Hepatocyte (in vitro differentiated cells): ENCODE measurements around the gene TRAPPC13. TPM values are rescaled to one million over a fixed set of nuclear protein-coding genes. Genes with fewer than 3 reads are reported as not detected.

Experiments used
- DNase-seq: peaks from one replicate; pipeline ENCODE4 v3.0.0-alpha.2; 2016; ENCODE audit warnings: low spot score
- H2AFZ ChIP-seq: fragments of 200-600 bp; sonication (generic); 2 replicates; pipeline ENCODE4 v1.6.0; 2016; ENCODE audit warnings: antibody characterized with exemption, mild to moderate bottlenecking
- H3K27ac ChIP-seq: fragments of 200-600 bp; sonication (generic); 2 replicates; pipeline ENCODE4 v1.5.1; 2016; ENCODE audit warnings: mild to moderate bottlenecking
- H3K27me3 ChIP-seq: fragments of 200-600 bp; sonication (generic); 2 replicates; pipeline ENCODE4 v1.6.1; 2016
- H3K36me3 ChIP-seq: fragments of 200-600 bp; sonication (generic); replicated peaks from 2 replicates; pipeline ENCODE4 v1.5.1; 2016; ENCODE audit warnings: low read depth; ENCODE audit not compliant: insufficient read depth
- H3K4me1 ChIP-seq: fragments of 200-600 bp; sonication (generic); 2 replicates; pipeline ENCODE4 v1.5.1; 2016; ENCODE audit warnings: mild to moderate bottlenecking, moderate library complexity; ENCODE audit not compliant: insufficient read depth
- H3K4me2 ChIP-seq: fragments of 200-600 bp; sonication (generic); 2 replicates; pipeline ENCODE4 v1.6.0; 2016
- H3K4me3 ChIP-seq: fragments of 200-600 bp; sonication (generic); 2 replicates; pipeline ENCODE4 v1.5.1; 2016; ENCODE audit warnings: mild to moderate bottlenecking
- H3K79me2 ChIP-seq: fragments of 200-600 bp; sonication (generic); 2 replicates; pipeline ENCODE4 v1.6.0; 2017; ENCODE audit warnings: mild to moderate bottlenecking
- H3K9me2 ChIP-seq: fragments of 200-600 bp; sonication (generic); replicated peaks from 2 replicates; pipeline ENCODE4 v1.6.0; 2017; ENCODE audit warnings: mild to moderate bottlenecking; ENCODE audit not compliant: insufficient read depth
- H3K9me3 ChIP-seq: fragments of 200-600 bp; sonication (generic); 2 replicates; pipeline ENCODE4 v1.5.1; 2016; ENCODE audit warnings: low read depth, mild to moderate bottlenecking
- H4K20me1 ChIP-seq: fragments of 200-600 bp; sonication (generic); 2 replicates; pipeline ENCODE4 v1.6.0; 2016; ENCODE audit warnings: mild to moderate bottlenecking; ENCODE audit not compliant: insufficient read depth, poor library complexity, severe bottlenecking
- EZH2 ChIP-seq: fragments of 200-600 bp; sonication (generic); IDR thresholded peaks from 2 replicates; pipeline ENCODE4 v1.6.1; 2016; ENCODE audit warnings: antibody characterized with exemption, mild to moderate bottlenecking, borderline replicate concordance
- EZH2phosphoT487 ChIP-seq: fragments of 200-600 bp; sonication (generic); IDR thresholded peaks from one replicate; pipeline ENCODE4 v1.6.1; 2018; ENCODE audit warnings: antibody characterized with exemption, mild to moderate bottlenecking, low read depth, moderate library complexity; ENCODE audit not compliant: unreplicated experiment, severe bottlenecking
- WGBS: methylation state at CpG from one replicate; pipeline ENCODE4 v1.1.6; 2016; ENCODE audit warnings: low lambda C conversion rate; ENCODE audit errors: missing lambda C conversion rate; 5-methylcytosine and 5-hydroxymethylcytosine counted together
- polyA plus RNA-seq: library from polyadenylated mRNA; unstranded; fragments of >200 nt; fragmentation: Nextera tagmentation; extraction: Ambion mirVana; gene quantifications from 2 replicates; pipeline ENCODE4 v1.2.1, GENCODE V29; 2016
- total RNA-seq: library from RNA; depleted of rRNA; stranded (reverse); fragments of >200 nt; gene quantifications from 2 replicates; pipeline ENCODE4 v1.2.3, GENCODE V29; 2014
- TF ChIP-seq, protein P1 (sequence below): fragments of 200-600 bp; sonication (generic); IDR thresholded peaks from 2 replicates; pipeline ENCODE4 v1.5.1; 2016; ENCODE audit warnings: antibody characterized with exemption, mild to moderate bottlenecking; ENCODE audit not compliant: poor library complexity

Gene TRAPPC13
- total and polyA plus RNA-seq, 2 experiments from 2014 or later, result 14.7 to 32.7 TPM

DNA sequence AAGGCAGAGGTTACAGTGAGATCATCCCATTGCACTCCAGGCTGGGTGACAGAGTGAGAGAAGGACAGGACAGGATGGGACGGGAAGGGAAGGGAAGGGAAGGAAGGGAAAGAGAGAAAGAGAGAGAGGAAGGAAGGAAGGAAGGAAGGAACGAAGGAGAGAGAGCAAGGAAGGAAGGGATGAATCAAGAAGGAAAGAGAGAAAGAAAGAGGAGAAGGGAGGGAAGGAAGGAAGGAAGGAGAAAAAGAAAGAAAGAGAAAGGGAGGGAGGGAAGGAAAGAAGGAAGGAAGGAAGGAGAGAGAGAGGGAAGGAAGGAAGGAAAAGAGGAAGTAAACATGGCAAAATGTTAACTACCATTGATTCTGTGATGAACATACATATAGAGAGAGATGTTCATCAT, 68.3 kb downstream of the TRAPPC13 start:
- Histone ChIP-seq H4K20me1 (no peaks in the 10 kb centered on the region), H3K9me2 (no peaks in the 10 kb centered on the region), H3K4me3 (no peak overlapping the region), H3K79me2 (no peaks in the 10 kb centered on the region), H3K27ac (no peak overlapping the region), H2AFZ (no peak overlapping the region), H3K4me1 (no peaks in the 10 kb centered on the region), H3K27me3 (no peaks in the 10 kb centered on the region), H3K36me3 (no peaks in the 10 kb centered on the region), H3K9me3 (no peaks in the 10 kb centered on the region), H3K4me2 (no peak overlapping the region)
- DNase-seq, result no peak
- 74% methylated on average over 2 of the region's 2 CpGs for WGBS
- TF ChIP-seq EZH2phosphoT487 (no peak), EZH2 (no peak)
- TF ChIP-seq, protein P1, sequence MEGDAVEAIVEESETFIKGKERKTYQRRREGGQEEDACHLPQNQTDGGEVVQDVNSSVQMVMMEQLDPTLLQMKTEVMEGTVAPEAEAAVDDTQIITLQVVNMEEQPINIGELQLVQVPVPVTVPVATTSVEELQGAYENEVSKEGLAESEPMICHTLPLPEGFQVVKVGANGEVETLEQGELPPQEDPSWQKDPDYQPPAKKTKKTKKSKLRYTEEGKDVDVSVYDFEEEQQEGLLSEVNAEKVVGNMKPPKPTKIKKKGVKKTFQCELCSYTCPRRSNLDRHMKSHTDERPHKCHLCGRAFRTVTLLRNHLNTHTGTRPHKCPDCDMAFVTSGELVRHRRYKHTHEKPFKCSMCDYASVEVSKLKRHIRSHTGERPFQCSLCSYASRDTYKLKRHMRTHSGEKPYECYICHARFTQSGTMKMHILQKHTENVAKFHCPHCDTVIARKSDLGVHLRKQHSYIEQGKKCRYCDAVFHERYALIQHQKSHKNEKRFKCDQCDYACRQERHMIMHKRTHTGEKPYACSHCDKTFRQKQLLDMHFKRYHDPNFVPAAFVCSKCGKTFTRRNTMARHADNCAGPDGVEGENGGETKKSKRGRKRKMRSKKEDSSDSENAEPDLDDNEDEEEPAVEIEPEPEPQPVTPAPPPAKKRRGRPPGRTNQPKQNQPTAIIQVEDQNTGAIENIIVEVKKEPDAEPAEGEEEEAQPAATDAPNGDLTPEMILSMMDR, result no peak

DNA sequence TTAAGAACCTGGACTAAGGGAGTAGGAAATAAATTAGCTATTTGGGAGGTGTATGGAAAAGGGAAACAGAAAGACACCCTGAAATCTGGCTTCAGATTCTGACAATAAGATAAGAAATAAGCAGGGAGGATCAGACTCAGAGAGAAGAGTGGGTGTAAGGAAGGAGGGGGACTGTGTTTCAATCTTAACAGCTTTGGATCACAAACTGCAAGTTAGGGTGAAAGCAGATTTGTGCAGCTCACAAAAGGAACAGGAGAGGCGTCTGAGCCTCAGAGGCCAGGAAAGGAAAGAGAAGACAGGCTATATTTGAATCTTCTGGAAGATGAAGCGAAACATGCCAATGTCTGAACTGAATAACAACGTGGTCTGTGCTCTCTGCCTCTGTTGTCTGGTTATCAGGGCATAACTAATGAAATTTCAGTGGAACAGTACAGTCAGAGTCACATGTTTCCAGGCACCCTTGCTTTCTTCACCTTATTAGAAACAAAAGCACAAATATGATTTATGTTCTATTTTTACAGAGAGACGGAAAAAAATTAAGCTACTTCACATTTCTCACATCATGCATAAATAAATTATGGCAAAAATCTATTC, 70.4 kb downstream of the TRAPPC13 start:
- Histone ChIP-seq H3K36me3 (no peaks in the 10 kb centered on the region), H3K4me3 (no peak overlapping the region), H3K9me3 (no peaks in the 10 kb centered on the region), H3K27me3 (no peaks in the 10 kb centered on the region), H3K27ac (no peak overlapping the region), H3K9me2 (no peaks in the 10 kb centered on the region), H3K4me1 (no peaks in the 10 kb centered on the region), H2AFZ (no peak overlapping the region), H3K79me2 (no peaks in the 10 kb centered on the region), H3K4me2 (no peak overlapping the region), H4K20me1 (no peaks in the 10 kb centered on the region)
- 86% methylated on average over 4 of the region's 4 CpGs for WGBS
- no peak for DNase-seq
- TF ChIP-seq, protein P1, result no peak
- no peak for TF ChIP-seq EZH2
- no peak for TF ChIP-seq EZH2phosphoT487

GRCh38 chr5:65695896-65696295, 71.1 kb downstream of the TRAPPC13 start:
- H3K9me2 ChIP-seq, result no peaks in the 10 kb centered on the region
- H3K27ac ChIP-seq, result no peak overlapping the region
- H2AFZ ChIP-seq, result no peak overlapping the region
- DNase-seq, result no peak
- no peaks in the 10 kb centered on the region for H3K9me3 ChIP-seq
- H4K20me1 ChIP-seq, result no peaks in the 10 kb centered on the region
- H3K4me3 ChIP-seq, result no peak overlapping the region
- TF ChIP-seq EZH2 (no peak), EZH2phosphoT487 (no peak)
- TF ChIP-seq, protein P1, result no peak
- H3K79me2 ChIP-seq, result no peaks in the 10 kb centered on the region
- H3K27me3 ChIP-seq, result no peaks in the 10 kb centered on the region
- WGBS, result 90% methylated on average over 4 of the region's 4 CpGs
- H3K36me3 ChIP-seq, result no peaks in the 10 kb centered on the region
- no peak overlapping the region for H3K4me2 ChIP-seq
- no peaks in the 10 kb centered on the region for H3K4me1 ChIP-seq

GRCh38 chr5:65696892-65697291, 72.1 kb downstream of the TRAPPC13 start:
- H3K4me2 ChIP-seq, result no peak overlapping the region
- no peaks in the 10 kb centered on the region for H3K79me2 ChIP-seq
- H3K27me3 ChIP-seq, result no peaks in the 10 kb centered on the region
- no peak for DNase-seq
- TF ChIP-seq, protein P1, result no peak
- no peak for TF ChIP-seq EZH2
- H3K9me3 ChIP-seq, result no peaks in the 10 kb centered on the region
- no peaks in the 10 kb centered on the region for H3K9me2 ChIP-seq
- H3K4me3 ChIP-seq, result no peak overlapping the region
- H2AFZ ChIP-seq, result no peak overlapping the region
- no peaks in the 10 kb centered on the region for H3K36me3 ChIP-seq
- H3K4me1 ChIP-seq, result no peaks in the 10 kb centered on the region
- no peaks in the 10 kb centered on the region for H4K20me1 ChIP-seq
- H3K27ac ChIP-seq, result no peak overlapping the region
